ENCODE measurements around the gene TSNAXIP1. TPM values are rescaled to one million over a fixed set of nuclear protein-coding genes. Genes with fewer than 3 reads are reported as not detected.

TSNAXIP1 gene
- total and polyA plus RNA-seq, 9 of the 15 experiments (the other 6 are each of a cell fraction or from before 2014, with no cell fraction given) = 0.03 to 0.24 (median 0.11) TPM; not detected in 4

DNA sequence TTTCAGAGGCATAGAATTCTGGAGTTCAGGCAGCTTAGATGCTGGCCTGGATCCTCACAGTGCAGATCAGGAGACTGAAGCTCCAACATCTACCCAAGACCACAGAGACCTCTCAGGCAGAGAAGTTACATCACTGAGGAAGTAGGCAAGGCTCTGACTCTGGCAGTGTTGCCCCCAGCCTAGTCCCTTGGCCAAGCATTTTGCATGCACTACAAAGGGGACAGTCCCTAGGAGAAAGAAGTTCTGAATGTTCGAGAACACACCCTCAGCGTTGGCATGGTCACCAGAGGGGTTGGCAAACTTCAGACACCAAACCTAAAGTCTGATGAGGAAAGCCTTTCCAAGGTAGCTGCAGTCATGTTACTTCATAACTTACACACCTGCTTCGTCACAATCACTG lies 2.8 kb upstream of the TSNAXIP1 start:
- DNase-seq (ENCODE audit: extremely low read depth in 1 of 4, low spot score in 3 of 4) = no peak
- whole genome bisulfite sequencing (ENCODE audit: insufficient coverage, low coverage, missing lambda C conversion rate) = 95% methylated on average over 3 of the region's 3 CpGs
- no peak overlapping the region for H2AFZ ChIP-seq (ENCODE audit: low read depth, low read length)
- H3K4me1 ChIP-seq (replicated peaks in 1 of 2; ENCODE audit: control insufficient read depth in 2 of 2, insufficient read depth in 2 of 2, low read length in 2 of 2) = peaks cover 22 to 29% of the 10 kb centered on the region in 2 experiments; a peak in 4 of 5 replicates
- ATAC-seq = no peak
- no TSS peak for BruUV-seq (replicated peaks)
- H3K9ac ChIP-seq (ENCODE audit: insufficient read depth in 1 of 2, low read depth in 2 of 2, low read length in 2 of 2) = no peak overlapping the region
- no peaks in the 10 kb centered on the region for H3K9me1 ChIP-seq (ENCODE audit: control insufficient read depth, insufficient read depth, low read length)
- POLR2A ChIA-PET = interaction anchor here (0.7 kb wide), 2 partner anchors 18 to 130 kb away, joined by 3 read pairs; no protein-coding TSS in a partner anchor
- TF ChIP-seq POLR2H (tag; IDR thresholded peaks at IDR 0.05; ENCODE audit: low read depth) = no peak
- TF ChIP-seq, protein P1, sequence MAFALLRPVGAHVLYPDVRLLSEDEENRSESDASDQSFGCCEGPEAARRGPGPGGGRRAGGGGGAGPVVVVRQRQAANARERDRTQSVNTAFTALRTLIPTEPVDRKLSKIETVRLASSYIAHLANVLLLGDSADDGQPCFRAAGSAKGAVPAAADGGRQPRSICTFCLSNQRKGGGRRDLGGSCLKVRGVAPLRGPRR (CRISPR knock-in tag; IDR thresholded peaks at IDR 0.05) = no peak
- no peak for TF ChIP-seq XRCC4 (IDR thresholded peaks at IDR 0.05; ENCODE audit: extremely low read depth, insufficient read depth, insufficient read length)
- no peak for TF ChIP-seq RAD51 (IDR thresholded peaks at IDR 0.05; ENCODE audit: borderline replicate concordance, low read depth)
- TF ChIP-seq, protein P2, sequence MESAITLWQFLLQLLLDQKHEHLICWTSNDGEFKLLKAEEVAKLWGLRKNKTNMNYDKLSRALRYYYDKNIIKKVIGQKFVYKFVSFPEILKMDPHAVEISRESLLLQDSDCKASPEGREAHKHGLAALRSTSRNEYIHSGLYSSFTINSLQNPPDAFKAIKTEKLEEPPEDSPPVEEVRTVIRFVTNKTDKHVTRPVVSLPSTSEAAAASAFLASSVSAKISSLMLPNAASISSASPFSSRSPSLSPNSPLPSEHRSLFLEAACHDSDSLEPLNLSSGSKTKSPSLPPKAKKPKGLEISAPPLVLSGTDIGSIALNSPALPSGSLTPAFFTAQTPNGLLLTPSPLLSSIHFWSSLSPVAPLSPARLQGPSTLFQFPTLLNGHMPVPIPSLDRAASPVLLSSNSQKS (CRISPR knock-in tag; IDR thresholded peaks at IDR 0.05) = no peak
- no peak for TF ChIP-seq ESRRB (CRISPR knock-in tag; IDR thresholded peaks at IDR 0.05; ENCODE audit: borderline replicate concordance)
- no peak for TF ChIP-seq MTF1 (CRISPR knock-in tag; IDR thresholded peaks at IDR 0.05; ENCODE audit: borderline replicate concordance)
- TF ChIP-seq PTBP1 (IDR thresholded peaks at IDR 0.05; ENCODE audit: low read depth, low read length) = no peak
- H3K4me2 ChIP-seq (ENCODE audit: insufficient read depth, low read length) = no peak overlapping the region
- H4K20me1 ChIP-seq (replicated peaks; ENCODE audit: control insufficient read depth, insufficient read depth, low read length) = 0 out of 2 replicates have a peak, but pooled peaks cover 5% of the 10 kb centered on the region
- no peak for FAIRE-seq
- CTCF ChIA-PET (ENCODE audit: low intra/inter-chr PET ratio) = no interaction called here
- in situ Hi-C loops (cut with MboI) (no loop called here), intact Hi-C loops (cut with micrococcal nuclease) (no loop called here)
- H3K9me3 ChIP-seq (replicated peaks; ENCODE audit: control insufficient read depth, insufficient read depth, low read depth, low read length) = no peaks in the 10 kb centered on the region
- H3K4me3 ChIP-seq = no peak overlapping the region
- no peak overlapping the region for H3K27ac ChIP-seq (ENCODE audit: extremely low read depth, low read depth, low read length)
- H3K79me2 ChIP-seq (ENCODE audit: control insufficient read depth, insufficient read depth, low read length) = peaks cover 55% of the 10 kb centered on the region
- H3K36me3 ChIP-seq (ENCODE audit: control insufficient read depth, insufficient read depth, low read length) = peaks cover 49% of the 10 kb centered on the region; the same call in 2 of the 3 replicates
- no peaks in the 10 kb centered on the region for H3K27me3 ChIP-seq (ENCODE audit: control insufficient read depth in 2 of 2, insufficient read depth in 2 of 2, low read length in 2 of 2)

Measured in K562 (cell line).